Activated CD4-positive, alpha-beta T cell treated with anti-CD3 and anti-CD28 coated beads, Interleukin-2, amount 10 ng/mL, durations not matched to agents 24 days and 14 days (primary cell): ENCODE data around the gene PSME2. TPM values are rescaled to one million over a fixed set of nuclear protein-coding genes. Genes with fewer than 3 reads are reported as not detected.

ENCODE experiments used
- DNase-seq: peaks from one replicate; pipeline ENCODE4 v3.0.0; 2022
- H3K27ac Mint-ChIP-seq: one replicate; pipeline ENCODE4 v1.8.0; 2022; ENCODE audit warnings: mild to moderate bottlenecking, mixed read lengths
- H3K27me3 Mint-ChIP-seq: one replicate; pipeline ENCODE4 v1.8.0; 2022; ENCODE audit warnings: mixed read lengths
- H3K36me3 Mint-ChIP-seq: one replicate; pipeline ENCODE4 v1.8.0; 2022; ENCODE audit warnings: low read depth, mild to moderate bottlenecking, mixed read lengths
- H3K4me1 Mint-ChIP-seq: one replicate; pipeline ENCODE4 v1.8.0; 2021; ENCODE audit warnings: mixed read lengths
- H3K4me3 Mint-ChIP-seq: one replicate; pipeline ENCODE4 v1.8.0; 2022; ENCODE audit warnings: mild to moderate bottlenecking, moderate library complexity, mixed read lengths
- H3K9me3 Mint-ChIP-seq: one replicate; pipeline ENCODE4 v1.8.0; 2021; ENCODE audit warnings: mixed read lengths
- intact Hi-C: fragments of 100-400 bp; cut with micrococcal nuclease; formaldehyde crosslinking; loops from one replicate; pipeline ENCODE4 v1.15.1; 2023
- total RNA-seq: library from RNA; stranded (reverse); gene quantifications from 2 replicates; pipeline ENCODE4 v1.2.3, GENCODE V29; 2022

The PSME2 gene
- total RNA-seq, 1 donor from 2014 or later = 565 TPM

GRCh38 chr14:24130380-24130716, 16.1 kb downstream of the PSME2 start, which contains the start of gene FITM1:
FITM1 (plus strand) TSS chr14:24130659; CDS start chr14:24131564, 905 bp downstream.
- Mint-ChIP-seq H3K27me3 (no peaks in the 10 kb centered on the region), H3K27ac (no peak within 1 kb of the TSS), H3K4me1 (peaks cover 16% of the 10 kb centered on the region), H3K4me3 (no peak within 1 kb of the TSS), H3K9me3 (no peaks in the 10 kb centered on the region), H3K36me3 (peaks cover 8% of the 10 kb centered on the region)
- intact Hi-C loops = no loop called here
- no peak for DNase-seq

GRCh38 chr14:24129410-24129998, 16.9 kb downstream of the PSME2 start:
- no peaks in the 10 kb centered on the region for H3K9me3 Mint-ChIP-seq
- H3K36me3 Mint-ChIP-seq = peaks cover 11% of the 10 kb centered on the region
- H3K4me3 Mint-ChIP-seq = no peak overlapping the region
- intact Hi-C loops = no loop called here
- H3K4me1 Mint-ChIP-seq = peaks cover 13% of the 10 kb centered on the region
- H3K27me3 Mint-ChIP-seq = no peaks in the 10 kb centered on the region
- DNase-seq = no peak
- no peak overlapping the region for H3K27ac Mint-ChIP-seq

- Mint-ChIP-seq H3K27ac (no peak overlapping the region), H3K4me1 (peaks cover 11% of the 10 kb centered on the region), H3K36me3 (peaks cover 24% of the 10 kb centered on the region), H3K4me3 (no peak overlapping the region), H3K9me3 (no peaks in the 10 kb centered on the region), H3K27me3 (no peaks in the 10 kb centered on the region)
- no peak for DNase-seq
- intact Hi-C loops = no loop called here
These were observed 18.7 kb downstream of the PSME2 start for GRCh38 chr14:24127673-24128072.

GRCh38 chr14:24126939-24127338, 19.5 kb downstream of the PSME2 start:
- peaks cover 27% of the 10 kb centered on the region for H3K36me3 Mint-ChIP-seq
- intact Hi-C loops = no loop called here
- no peaks in the 10 kb centered on the region for H3K9me3 Mint-ChIP-seq
- H3K27me3 Mint-ChIP-seq = no peaks in the 10 kb centered on the region
- H3K4me1 Mint-ChIP-seq = peaks cover 7% of the 10 kb centered on the region
- no peak overlapping the region for H3K27ac Mint-ChIP-seq
- H3K4me3 Mint-ChIP-seq = no peak overlapping the region
- DNase-seq = no peak

- intact Hi-C loops = no loop called here
- H3K4me3 Mint-ChIP-seq = no peak overlapping the region
- H3K27ac Mint-ChIP-seq = peak overlapping the region; percentile 26
- no peak for DNase-seq
- H3K27me3 Mint-ChIP-seq = no peaks in the 10 kb centered on the region
- peaks cover 43% of the 10 kb centered on the region for H3K36me3 Mint-ChIP-seq
- H3K9me3 Mint-ChIP-seq = no peaks in the 10 kb centered on the region
- peaks cover 2% of the 10 kb centered on the region for H3K4me1 Mint-ChIP-seq
These were observed 22.7 kb downstream of the PSME2 start for GRCh38 chr14:24123424-24124417.

- Mint-ChIP-seq H3K4me1 (peaks cover 7% of the 10 kb centered on the region), H3K9me3 (no peaks in the 10 kb centered on the region), H3K4me3 (no peak overlapping the region), H3K27me3 (no peaks in the 10 kb centered on the region), H3K36me3 (peaks cover 52% of the 10 kb centered on the region), H3K27ac (no peak overlapping the region)
- intact Hi-C loops = no loop called here
- DNase-seq = no peak
These were observed 23.5 kb downstream of the PSME2 start for GRCh38 chr14:24122898-24123297.

- Mint-ChIP-seq H3K27ac (no peak overlapping the region), H3K27me3 (no peaks in the 10 kb centered on the region), H3K9me3 (no peaks in the 10 kb centered on the region), H3K36me3 (peaks cover 56% of the 10 kb centered on the region), H3K4me3 (no peak overlapping the region), H3K4me1 (peaks cover 9% of the 10 kb centered on the region)
- intact Hi-C loops = no loop called here
- no peak for DNase-seq
These were observed 24.0 kb downstream of the PSME2 start for GRCh38 chr14:24122416-24122815.

GRCh38 chr14:24121210-24121609, 25.2 kb downstream of the PSME2 start:
- DNase-seq = no peak
- peaks cover 59% of the 10 kb centered on the region for H3K36me3 Mint-ChIP-seq
- peaks cover 18% of the 10 kb centered on the region for H3K4me1 Mint-ChIP-seq
- H3K4me3 Mint-ChIP-seq = no peak overlapping the region
- intact Hi-C loops = no loop called here
- no peak overlapping the region for H3K27ac Mint-ChIP-seq
- no peaks in the 10 kb centered on the region for H3K9me3 Mint-ChIP-seq
- no peaks in the 10 kb centered on the region for H3K27me3 Mint-ChIP-seq

- peaks cover 31% of the 10 kb centered on the region for H3K4me1 Mint-ChIP-seq
- H3K4me3 Mint-ChIP-seq = no peak overlapping the region
- peaks cover 2% of the 10 kb centered on the region for H3K27me3 Mint-ChIP-seq
- no peak overlapping the region for H3K27ac Mint-ChIP-seq
- peaks cover 62% of the 10 kb centered on the region for H3K36me3 Mint-ChIP-seq
- H3K9me3 Mint-ChIP-seq = no peaks in the 10 kb centered on the region
- DNase-seq = no peak
- intact Hi-C loops = loop anchor here (10.0 kb wide), 1 partner anchor 315 kb away; no protein-coding TSS in a partner anchor
These were observed 26.7 kb downstream of the PSME2 start for GRCh38 chr14:24119691-24120090.

- H3K4me1 Mint-ChIP-seq = peaks cover 30% of the 10 kb centered on the region
- intact Hi-C loops = loop anchor here (10.0 kb wide), 1 partner anchor 318 kb away; no protein-coding TSS in a partner anchor
- no peak for DNase-seq
- peaks cover 2% of the 10 kb centered on the region for H3K27me3 Mint-ChIP-seq
- no peaks in the 10 kb centered on the region for H3K9me3 Mint-ChIP-seq
- H3K4me3 Mint-ChIP-seq = no peak overlapping the region
- H3K36me3 Mint-ChIP-seq = peaks cover 46% of the 10 kb centered on the region
- no peak overlapping the region for H3K27ac Mint-ChIP-seq
These were observed 29.2 kb downstream of the PSME2 start for GRCh38 chr14:24117179-24117578.

GRCh38 chr14:24116128-24116814, 30.1 kb downstream of the PSME2 start:
- Mint-ChIP-seq H3K36me3 (peaks cover 41% of the 10 kb centered on the region), H3K27ac (peak overlapping the region; percentile 100), H3K9me3 (no peaks in the 10 kb centered on the region), H3K4me1 (peaks cover 31% of the 10 kb centered on the region), H3K27me3 (peaks cover 2% of the 10 kb centered on the region), H3K4me3 (peak overlapping the region; percentile 99)
- no peak for DNase-seq
- intact Hi-C loops = loop anchor here (10.0 kb wide), 1 partner anchor 319 kb away; no protein-coding TSS in a partner anchor

- Mint-ChIP-seq H3K4me3 (peak overlapping the region; percentile 99), H3K27ac (peak overlapping the region; percentile 100), H3K27me3 (peaks cover 2% of the 10 kb centered on the region), H3K4me1 (peaks cover 34% of the 10 kb centered on the region), H3K9me3 (no peaks in the 10 kb centered on the region), H3K36me3 (peaks cover 36% of the 10 kb centered on the region)
- intact Hi-C loops = loop anchor here (2.0 to 10.0 kb wide), 2 partner anchors 63 to 319 kb away; partner anchors contain the start of gene CARMIL3
- no peak for DNase-seq
These were observed 30.8 kb downstream of the PSME2 start for GRCh38 chr14:24115422-24116127.
